Measurements from ENCODE around the gene RPP38.

Gene RPP38

DNA sequence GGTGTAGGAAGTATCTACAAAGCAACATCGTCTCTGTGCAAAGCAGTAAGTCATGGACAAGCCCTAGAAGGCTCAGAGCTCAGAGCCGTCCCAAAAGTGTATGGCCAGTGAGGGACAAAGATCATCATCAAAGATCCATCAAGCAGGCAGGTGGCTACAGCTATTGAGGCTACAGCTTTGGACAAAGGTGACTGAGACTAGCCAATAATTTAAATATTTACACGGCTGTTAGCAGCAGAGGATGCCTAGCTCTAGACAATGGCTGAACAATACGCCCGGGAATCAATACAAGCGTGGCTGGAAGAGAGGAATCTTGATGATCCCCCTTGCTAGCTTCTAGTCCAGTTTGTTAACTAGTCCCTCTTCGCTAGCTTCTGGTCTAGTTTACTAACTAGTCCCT is 53.4 kb downstream of the RPP38 start:
- TF ChIP-seq, protein P1, sequence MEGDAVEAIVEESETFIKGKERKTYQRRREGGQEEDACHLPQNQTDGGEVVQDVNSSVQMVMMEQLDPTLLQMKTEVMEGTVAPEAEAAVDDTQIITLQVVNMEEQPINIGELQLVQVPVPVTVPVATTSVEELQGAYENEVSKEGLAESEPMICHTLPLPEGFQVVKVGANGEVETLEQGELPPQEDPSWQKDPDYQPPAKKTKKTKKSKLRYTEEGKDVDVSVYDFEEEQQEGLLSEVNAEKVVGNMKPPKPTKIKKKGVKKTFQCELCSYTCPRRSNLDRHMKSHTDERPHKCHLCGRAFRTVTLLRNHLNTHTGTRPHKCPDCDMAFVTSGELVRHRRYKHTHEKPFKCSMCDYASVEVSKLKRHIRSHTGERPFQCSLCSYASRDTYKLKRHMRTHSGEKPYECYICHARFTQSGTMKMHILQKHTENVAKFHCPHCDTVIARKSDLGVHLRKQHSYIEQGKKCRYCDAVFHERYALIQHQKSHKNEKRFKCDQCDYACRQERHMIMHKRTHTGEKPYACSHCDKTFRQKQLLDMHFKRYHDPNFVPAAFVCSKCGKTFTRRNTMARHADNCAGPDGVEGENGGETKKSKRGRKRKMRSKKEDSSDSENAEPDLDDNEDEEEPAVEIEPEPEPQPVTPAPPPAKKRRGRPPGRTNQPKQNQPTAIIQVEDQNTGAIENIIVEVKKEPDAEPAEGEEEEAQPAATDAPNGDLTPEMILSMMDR (IDR thresholded peaks at IDR 0.05; ENCODE audit: low read depth, low read length), result no peak
- H3K4me3 ChIP-seq (ENCODE audit: low read depth, low read length), result no peak overlapping the region

DNA sequence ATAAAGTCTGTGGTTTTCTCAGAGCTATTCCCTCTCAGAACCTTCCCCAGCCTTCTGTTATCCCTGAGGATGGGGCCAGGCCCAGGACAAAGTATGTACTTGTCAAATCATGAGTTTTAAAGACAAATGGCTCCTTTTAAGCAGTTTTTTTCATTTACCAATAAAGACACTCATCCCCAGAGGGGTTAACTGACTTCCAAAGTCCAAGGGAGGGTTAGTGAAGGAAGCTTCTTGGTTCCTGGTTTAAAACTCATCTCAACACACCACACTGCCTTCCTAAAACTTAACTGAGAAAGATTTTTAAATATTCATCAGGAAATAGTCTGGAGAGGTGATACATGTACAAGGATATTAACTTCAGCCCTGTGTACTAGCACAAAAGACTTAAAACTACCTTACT is 55.4 kb downstream of the RPP38 start:
- H3K4me3 ChIP-seq (ENCODE audit: low read depth, low read length), result no peak overlapping the region
- TF ChIP-seq, protein P1 (IDR thresholded peaks at IDR 0.05; ENCODE audit: low read depth, low read length), result no peak

Measured in WI38 (cell line).